GM18498 (cell line): ENCODE data around the gene CADPS.

Source experiments
- ATAC-seq: cut with Tn5 transposase; IDR thresholded peaks from one replicate; pipeline ENCODE4 v1.9.1; 2021; ENCODE audit warnings: mild to moderate bottlenecking, moderate library complexity; ENCODE audit not compliant: unreplicated experiment

The CADPS gene

GRCh38 chr3:62653796-62654195 is 221.4 kb downstream of the CADPS start:
- no peak for ATAC-seq

- ATAC-seq, result no peak
Measured at GRCh38 chr3:62647711-62648110, 227.5 kb downstream of the CADPS start.

- no peak for ATAC-seq
Measured at GRCh38 chr3:62644493-62644892, 230.7 kb downstream of the CADPS start.

DNA sequence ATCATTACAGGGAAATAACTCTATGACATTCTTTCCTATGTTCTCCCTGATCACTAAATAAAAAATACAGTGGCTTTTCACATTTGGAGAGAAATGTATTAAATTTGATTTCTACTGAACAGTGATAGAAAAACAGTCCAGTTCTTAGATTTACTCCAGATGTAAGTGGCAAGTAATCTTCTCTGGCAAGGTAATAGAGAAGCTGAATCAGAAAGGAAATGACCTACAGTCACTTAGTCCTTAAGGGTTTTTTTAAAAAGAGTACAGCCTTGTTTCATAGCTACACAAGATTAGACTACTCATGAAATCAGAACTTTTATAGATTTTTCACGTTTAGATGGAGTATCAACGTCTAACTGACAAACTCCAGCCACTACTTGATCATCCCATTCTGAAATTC is 236.9 kb downstream of the CADPS start:
- no peak for ATAC-seq

DNA sequence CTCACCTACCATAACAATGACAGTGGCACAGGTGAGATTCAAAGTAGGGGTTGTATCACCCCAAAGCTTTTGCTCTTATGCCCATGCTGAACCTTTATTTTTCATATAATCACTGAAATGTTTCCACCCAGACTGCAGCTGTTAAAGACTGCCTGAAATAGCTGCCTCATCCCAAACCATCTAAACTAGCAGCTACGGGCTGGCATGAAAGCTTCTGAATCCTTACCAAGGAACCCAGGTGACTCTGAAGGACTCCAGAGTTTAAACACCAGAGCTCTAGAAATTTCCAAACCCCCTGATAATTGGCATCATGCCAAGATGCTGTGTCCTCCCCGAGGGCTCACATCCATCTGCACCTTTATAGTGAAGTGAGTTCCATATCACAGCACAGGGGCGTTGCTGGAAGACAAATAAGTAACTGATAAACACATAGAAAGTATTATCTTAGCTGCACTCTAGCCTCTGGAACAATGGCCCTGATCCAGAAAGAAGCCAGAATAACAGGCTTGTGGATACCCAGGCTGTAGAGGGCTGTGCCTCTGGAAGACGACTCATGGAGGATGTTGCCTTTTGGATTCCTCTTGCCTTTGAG is 238.9 kb downstream of the CADPS start:
- no peak for ATAC-seq

DNA sequence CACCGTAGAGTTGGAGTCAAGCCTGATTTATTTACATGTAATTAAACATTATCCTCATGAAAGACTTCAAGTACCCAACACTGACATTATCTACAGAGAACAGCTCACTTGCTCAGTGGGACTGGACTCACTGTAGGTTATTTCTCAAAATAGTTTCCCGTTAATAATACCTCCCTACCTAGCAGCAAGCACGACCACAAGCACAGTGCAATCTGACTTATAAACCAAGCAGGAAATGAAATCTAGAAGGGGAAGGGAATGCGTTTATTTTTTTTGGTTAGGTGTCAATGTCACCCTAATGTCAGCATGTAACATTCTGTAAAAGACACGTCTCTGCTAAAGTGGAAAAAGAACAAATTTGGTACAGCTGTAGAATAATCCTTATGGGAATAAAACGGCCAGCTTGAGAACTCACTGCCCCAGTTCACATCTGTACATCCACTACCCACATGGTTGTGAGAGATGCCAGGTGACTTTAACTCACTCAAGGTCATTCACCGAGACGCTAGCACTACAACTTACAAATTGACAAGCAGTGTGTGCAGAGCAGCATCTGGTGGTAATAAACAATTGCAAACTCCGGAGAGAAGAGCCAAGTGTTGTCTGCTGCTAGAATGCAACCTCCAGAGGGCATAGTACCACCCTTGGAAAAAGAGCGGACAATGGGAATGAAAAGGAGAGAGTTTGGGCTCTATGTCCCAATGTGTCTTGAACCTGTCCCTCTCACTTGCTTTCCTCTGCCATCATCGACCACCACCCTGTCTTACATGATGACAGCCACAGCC is 242.5 kb downstream of the CADPS start:
- ATAC-seq, result no peak

DNA sequence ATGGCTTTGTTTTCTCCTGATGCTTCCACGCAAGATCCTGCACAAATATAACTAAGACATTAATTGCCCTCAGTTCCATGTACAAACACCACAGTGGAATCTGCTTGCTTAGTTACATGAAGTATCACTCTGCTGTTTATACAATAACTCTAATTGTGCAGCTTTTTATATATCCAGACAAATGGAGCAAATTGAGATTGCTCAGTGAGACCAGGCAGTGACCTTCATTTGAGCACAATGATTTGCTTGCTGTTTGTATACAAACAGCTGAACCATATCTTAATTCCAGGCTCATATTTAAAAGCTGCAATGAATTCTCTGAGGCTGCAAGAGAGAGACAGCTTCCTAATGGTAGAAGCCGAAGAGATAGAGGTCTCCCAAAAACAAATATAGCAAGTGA is 243.7 kb downstream of the CADPS start:
- ATAC-seq, result no peak

DNA sequence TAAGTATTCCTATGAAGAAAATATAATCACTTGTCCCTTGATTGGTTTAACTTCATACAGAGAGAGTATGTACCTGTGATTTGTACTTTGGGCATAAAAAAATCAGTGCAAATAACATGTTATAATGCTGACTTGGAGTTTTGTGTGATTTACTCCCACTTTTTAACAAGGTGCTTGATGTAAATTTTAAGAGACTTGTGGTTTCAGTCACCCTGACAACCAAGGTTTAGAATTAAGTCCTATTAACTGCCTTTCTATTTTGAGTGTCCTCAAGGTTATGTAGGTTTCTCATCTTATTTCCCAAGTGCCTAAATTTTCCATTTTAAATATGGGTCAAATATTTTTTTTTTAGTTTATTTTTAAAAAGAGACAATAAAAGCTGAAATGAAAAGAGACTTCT is 244.6 kb downstream of the CADPS start:
- ATAC-seq, result no peak

DNA sequence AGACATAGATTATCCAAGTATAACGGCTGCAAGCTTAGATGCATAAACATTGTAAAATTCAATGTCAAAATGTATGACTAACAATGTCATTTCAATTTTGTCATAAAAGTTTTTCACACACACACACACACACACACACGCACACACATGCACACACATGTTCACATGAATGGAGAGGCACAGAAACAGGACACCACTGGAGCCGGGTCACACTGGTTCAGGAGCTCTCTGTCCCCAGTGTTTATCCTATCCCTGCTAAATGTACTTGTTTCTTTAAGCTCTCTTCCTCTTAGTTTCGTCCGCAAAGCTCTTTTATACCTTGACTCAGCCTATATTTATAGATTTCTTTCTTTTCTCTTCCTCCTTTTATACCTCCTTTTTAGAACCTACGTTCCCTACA is 249.9 kb downstream of the CADPS start:
- ATAC-seq, result no peak

GRCh38 chr3:62624185-62624584 is 251.0 kb downstream of the CADPS start:
- ATAC-seq, result no peak

DNA sequence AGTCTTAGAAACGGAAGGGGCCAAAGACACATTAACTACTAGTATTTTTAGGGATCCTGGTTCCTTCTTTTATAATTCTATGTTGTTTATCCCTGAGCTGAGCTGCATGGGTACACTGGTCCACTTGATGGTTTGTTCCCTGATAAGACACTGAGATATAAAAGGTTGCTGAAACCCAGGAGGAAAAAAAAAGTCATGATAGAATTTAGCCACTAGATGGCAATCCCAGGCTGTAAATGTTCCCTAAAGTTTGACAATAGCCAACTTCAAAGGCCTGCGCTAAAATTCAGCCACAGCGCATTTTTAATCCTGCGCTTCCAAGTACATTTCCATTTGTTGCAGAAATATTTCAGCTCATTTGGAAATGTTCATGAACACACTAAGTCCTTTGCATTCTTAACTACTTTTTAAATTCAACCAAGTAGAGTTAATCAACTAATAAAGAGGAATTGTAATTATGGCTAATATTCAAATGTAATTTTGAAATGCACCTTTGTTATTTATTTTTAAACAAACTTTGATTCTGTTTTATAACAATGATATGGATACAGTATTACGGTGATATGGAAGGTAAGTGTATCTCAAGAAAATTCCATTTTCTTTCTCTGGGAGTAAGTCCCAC is 252.6 kb downstream of the CADPS start:
- ATAC-seq, result no peak

GRCh38 chr3:62621925-62622324 is 253.3 kb downstream of the CADPS start:
- no peak for ATAC-seq

GRCh38 chr3:62621176-62621575 is 254.0 kb downstream of the CADPS start:
- ATAC-seq, result no peak

GRCh38 chr3:62615258-62615849 is 259.9 kb downstream of the CADPS start:
- no peak for ATAC-seq

GRCh38 chr3:62614527-62614926 is 260.7 kb downstream of the CADPS start:
- ATAC-seq, result no peak

DNA sequence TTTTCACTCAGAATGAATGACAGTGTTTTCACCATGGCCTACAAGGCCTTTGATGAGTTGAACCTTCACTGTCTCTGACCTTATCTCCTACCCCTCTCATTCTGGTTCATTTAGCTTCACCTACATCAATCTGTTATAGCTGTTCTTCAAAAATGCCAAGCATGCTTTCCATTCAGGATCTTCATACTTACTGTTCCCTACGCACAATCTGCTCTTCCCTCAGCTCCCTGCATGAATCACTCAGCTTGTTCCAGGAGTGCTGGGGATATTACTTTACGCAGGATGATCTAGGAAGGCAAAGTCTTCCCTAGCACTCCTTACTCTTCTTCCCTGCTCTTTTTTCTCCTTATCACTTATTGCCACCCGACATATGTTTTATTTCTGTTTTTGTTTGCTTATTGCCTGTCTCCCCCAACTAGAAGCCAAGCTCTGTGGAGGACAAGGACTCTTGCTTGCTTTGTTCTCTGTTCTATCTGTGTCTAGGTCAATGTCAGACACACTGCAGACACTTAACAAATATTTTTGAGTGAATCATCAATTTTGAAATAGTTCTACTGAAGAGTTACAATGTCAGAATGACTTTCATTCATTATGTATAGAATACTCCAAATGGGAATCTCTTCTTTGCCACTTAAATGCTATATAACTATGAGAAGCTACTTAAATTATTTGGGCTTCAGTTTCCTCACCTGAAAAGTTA is 263.5 kb downstream of the CADPS start:
- ATAC-seq, result no peak

- no peak for ATAC-seq
Measured at GRCh38 chr3:62607287-62608029, 267.8 kb downstream of the CADPS start.

DNA sequence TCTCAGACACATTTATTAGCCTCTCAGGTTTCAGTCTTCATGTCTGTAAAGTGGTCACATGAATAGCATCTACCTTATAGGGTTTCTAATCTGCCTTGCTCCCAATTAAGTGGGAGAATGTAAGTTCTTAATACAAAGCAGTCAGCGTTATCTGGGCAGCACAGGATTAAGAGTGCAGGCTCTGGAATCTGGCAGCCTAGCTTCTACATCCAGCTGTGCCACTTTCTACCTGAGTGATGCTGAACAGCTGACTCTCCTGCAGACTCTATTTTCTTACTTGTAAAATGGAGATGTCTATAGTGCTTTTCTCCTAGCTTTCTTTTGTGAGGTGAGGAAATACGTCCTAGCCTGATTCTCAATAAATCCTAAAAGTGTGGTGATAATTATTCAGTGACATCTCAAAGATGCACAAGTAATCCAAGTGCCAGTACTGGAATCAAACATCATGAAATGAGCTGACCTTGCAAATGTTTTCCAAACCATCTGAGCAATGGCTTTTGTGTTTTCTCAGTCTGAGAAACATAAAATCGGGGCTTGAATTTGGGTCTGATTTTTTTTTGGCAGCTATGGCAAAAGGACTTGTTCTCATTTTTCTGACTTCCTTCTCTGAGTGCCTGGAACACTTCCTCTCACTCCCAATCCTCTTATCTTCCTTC is 269.7 kb downstream of the CADPS start:
- no peak for ATAC-seq

- ATAC-seq, result no peak
Measured at GRCh38 chr3:62604751-62605351, 270.4 kb downstream of the CADPS start.

DNA sequence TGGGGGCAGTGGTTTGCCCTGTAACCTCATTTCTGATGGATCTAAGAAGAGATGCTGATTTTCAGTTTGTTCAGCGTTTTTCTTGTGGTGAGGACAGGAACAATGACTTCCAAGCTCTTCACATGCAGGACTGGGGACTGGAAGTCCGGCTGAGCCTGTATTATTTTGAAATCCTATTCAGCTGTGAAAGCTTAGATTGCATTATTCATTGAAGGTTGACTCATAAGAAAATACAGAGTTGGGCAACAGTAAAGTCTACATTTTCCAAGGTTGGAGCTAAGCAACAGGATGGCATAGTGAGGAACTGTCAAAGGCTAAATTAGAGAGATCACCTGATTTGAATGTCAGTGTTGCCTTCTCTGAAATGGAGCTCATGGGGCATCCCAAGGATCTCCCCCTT is 270.9 kb downstream of the CADPS start:
- no peak for ATAC-seq
